GM18508 (cell line): Measurements from ENCODE around the gene SLC16A2.
"Not testable (repeated sequence)": the region's sequence is repeated elsewhere in the genome, so short reads cannot be mapped to it uniquely, and the experiment has no call there.

Source experiments
- ATAC-seq: cut with Tn5 transposase; IDR thresholded peaks from one replicate; pipeline ENCODE4 v1.9.1; 2021; ENCODE audit warnings: moderate number of reproducible peaks; ENCODE audit not compliant: insufficient read depth, unreplicated experiment

The SLC16A2 gene

DNA sequence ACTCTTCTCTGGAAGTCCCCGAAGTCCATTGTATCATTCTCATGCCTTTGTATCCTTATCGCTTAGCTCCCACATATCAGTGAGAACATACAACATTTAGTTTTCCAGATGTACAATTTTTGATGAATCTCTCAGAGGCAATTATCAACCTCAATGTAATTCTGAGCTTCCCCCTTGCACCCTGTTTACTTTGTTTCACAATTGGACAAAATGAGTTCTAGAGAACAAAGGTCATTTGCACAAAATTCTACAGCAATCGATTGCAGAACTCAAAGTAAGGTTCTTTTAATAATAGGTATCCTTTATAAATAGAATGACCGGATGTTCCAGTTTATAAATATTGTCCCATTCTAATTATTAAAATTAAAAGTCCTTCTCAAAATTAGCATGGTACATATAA, 79.3 kb downstream of the SLC16A2 start:
- ATAC-seq = no peak

GRCh38 chrX:74505437-74505836, 84.1 kb downstream of the SLC16A2 start:
- no peak for ATAC-seq

DNA sequence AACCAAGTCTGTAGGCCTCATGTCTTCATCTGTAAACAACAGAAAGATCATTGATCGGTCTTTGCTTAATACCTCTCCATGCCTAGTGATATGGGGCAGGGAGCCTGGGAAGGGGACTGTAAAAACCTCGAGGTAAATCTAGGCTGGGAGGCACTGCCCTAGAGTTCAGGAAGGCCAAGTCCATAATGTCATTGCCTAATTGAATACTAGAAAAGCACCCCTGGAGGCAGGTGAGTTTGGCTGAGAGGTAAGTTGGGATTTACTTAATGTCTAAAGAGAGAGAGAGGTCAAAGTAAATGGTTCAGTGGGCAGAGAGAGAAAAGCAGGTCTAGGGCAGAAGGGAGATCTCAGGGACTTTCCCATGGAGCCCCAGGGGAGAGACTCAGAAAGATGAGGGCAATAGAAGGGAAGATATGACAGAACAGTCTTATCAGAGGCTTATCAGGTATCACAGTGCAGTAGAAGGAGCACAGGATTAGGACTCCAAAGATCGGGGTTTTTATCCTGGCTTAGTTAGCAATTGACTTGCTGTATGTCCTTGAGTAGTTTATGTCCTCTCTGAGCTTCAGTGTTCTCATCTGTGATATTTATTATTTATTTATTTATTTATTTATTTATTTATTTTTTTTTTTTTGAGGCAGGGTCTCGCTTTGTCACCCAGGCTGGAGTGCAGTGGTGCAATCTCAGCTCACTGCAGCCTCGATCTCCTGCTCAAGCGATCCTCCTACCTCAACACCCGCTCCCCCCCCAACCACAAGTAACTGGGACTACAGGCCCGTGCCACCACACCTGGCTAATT, 85.2 kb downstream of the SLC16A2 start:
- peak; percentile 95 for ATAC-seq

GRCh38 chrX:74507191-74507590, 85.9 kb downstream of the SLC16A2 start:
- no peak for ATAC-seq

- ATAC-seq = no peak
Observed at GRCh38 chrX:74509989-74510388, 88.7 kb downstream of the SLC16A2 start.

- ATAC-seq = no peak
Observed at GRCh38 chrX:74510401-74510800, 89.1 kb downstream of the SLC16A2 start.

GRCh38 chrX:74511704-74512103, 90.4 kb downstream of the SLC16A2 start:
- ATAC-seq = no peak

GRCh38 chrX:74514384-74514783, 93.1 kb downstream of the SLC16A2 start:
- no peak for ATAC-seq

GRCh38 chrX:74515356-74515755, 94.1 kb downstream of the SLC16A2 start:
- ATAC-seq = no peak

GRCh38 chrX:74516013-74516412, 94.7 kb downstream of the SLC16A2 start:
- ATAC-seq = not testable (repeated sequence)

- no peak for ATAC-seq
Observed at GRCh38 chrX:74519870-74520269, 98.6 kb downstream of the SLC16A2 start.

GRCh38 chrX:74520291-74520690, 99.0 kb downstream of the SLC16A2 start:
- no peak for ATAC-seq

GRCh38 chrX:74520896-74521295, 99.6 kb downstream of the SLC16A2 start:
- no peak for ATAC-seq

- ATAC-seq = no peak
Observed at GRCh38 chrX:74521961-74522751, 100.9 kb downstream of the SLC16A2 start.

DNA sequence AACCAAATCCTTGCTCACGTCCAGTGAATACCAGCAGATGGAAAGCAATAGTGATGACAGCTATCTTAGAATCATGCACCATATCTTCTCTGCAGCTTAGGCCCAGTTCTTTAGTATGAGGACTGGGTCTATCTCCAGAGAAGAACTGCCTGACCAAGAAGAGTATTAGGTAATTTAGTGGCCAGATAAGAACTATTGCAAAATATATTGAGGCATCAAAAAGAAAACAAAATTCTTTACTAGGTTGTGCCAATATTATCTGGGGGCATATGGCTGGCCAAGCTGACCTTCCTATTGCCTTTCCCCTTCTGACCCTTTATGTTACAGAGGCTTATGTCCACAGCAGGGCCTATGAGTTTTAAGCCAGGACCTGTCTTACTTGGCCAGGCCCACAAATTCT, 101.9 kb downstream of the SLC16A2 start:
- no peak for ATAC-seq

DNA sequence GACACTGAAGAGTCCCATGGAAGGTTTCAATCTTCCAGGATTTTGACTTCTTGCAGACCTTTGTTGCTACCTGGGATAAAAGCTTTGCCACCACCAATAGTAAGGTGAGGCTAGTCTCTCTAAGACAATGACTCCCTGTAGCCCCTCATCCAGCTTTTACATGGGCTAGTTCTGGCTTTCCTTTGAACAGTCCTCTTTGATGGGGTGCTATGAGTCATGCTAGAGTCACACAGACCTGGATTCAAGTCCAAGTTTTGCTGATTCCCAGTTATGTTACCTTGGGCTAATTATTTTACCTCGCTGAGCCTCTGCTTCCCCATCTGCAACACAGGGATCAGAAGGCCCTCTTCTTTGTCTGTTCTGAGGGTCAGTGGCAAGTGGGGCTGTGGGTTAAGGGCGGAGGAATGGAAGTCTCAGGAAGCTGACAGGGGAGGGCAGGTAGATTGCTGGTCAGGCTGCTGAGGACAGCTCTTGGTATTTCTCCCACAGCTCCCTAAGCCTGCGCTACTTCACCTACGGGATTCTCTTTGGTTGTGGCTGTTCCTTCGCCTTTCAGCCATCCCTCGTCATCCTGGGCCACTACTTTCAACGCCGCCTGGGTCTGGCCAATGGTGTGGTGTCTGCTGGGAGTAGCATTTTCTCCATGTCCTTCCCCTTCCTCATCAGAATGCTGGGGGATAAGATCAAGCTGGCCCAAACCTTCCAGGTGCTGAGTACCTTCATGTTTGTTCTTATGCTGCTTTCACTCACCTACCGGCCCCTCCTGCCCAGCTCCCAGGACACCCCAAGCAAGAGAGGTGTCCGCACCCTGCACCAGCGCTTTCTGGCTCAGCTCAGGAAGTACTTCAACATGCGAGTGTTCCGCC, 102.8 kb downstream of the SLC16A2 start:
- ATAC-seq = no peak

DNA sequence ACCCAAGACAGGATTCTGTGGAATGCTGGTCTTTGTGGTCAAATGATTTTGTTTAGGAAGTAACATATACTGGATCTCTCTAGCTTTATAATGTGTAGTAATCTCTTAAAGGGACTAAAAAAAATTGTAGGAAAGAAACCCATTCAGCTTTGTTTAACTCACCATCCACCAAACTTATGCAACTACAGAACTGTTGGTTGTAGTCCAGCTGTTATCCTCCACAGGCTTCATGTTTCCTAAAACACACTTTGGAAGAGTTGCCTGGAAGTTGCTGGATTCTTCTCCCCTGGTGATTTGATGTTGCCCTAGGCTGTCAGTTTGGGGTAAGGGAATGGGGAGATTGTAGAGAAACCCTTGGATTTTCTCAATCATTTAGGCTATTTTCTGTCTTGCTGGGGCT, 103.8 kb downstream of the SLC16A2 start:
- ATAC-seq = no peak

DNA sequence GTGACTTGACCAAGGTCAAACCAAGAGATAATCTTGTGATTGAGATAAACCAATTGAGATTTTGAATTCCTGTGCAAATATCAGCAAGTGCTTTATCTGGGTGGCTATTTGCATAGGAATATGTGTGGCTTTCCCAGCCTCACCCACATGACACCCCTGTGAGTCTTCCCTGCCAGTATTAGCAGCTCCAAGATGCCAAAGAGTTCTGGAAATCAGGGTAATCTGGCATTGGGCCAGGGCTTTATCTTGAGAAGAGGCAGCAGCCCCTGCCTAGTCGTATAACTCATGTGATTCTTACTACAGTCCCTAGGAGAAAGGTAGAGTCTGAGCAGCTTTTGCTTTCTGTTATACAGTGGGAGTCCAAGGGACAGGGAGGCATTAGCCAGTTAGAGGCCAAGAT, 105.5 kb downstream of the SLC16A2 start:
- no peak for ATAC-seq

DNA sequence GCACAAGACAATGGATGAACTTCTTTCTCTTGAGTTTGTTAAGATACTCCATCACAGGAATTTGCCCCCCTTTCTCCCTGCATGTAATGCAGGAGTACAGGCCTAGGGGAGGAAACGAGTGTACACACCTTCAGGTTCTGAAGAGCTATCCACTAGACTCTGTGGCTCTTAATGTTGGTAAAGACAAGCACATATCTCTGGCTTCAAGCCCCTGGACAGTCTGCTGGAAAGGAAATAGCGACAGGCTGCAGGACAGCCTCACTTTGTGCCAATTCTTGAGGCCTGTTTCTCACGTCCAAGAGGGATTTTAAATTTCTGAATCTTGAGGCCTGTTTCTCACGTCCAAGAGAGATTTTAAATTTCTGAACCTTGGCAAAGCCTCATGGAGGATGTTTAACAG, 106.1 kb downstream of the SLC16A2 start:
- ATAC-seq = no peak

GRCh38 chrX:74529311-74529710, 108.0 kb downstream of the SLC16A2 start:
- ATAC-seq = no peak

GRCh38 chrX:74531081-74531480, 109.8 kb downstream of the SLC16A2 start:
- no peak for ATAC-seq
